ENCODE data around the gene KIF13A.
A peak's percentile ranks its signal among the peaks of the same experiment; 100 is the strongest.

KIF13A gene

DNA sequence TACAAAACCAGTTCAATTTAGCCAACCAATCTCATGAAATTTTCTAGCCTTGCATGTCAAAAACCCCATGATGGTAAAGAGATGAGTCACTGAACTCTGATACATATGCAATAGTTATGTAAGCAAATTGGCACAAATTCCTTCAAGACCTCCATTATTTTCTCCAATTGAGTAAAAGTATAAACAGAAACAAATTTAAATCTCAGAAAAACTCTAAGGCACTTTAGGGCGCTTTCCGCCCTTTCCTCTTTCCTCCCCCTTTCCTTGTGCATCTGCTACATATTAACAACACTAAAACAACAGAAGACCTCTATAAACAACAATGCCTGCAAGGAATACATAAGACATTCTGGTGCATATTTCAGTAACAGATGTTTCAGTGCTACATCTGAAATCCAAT, 48.5 kb downstream of the KIF13A start:
- no peak overlapping the region for H3K4me3 ChIP-seq (ENCODE audit: control insufficient read depth, low read depth, low read length)
- DNase-seq (ENCODE audit: low read depth), result peak; percentile 58
- TF ChIP-seq, protein P1, sequence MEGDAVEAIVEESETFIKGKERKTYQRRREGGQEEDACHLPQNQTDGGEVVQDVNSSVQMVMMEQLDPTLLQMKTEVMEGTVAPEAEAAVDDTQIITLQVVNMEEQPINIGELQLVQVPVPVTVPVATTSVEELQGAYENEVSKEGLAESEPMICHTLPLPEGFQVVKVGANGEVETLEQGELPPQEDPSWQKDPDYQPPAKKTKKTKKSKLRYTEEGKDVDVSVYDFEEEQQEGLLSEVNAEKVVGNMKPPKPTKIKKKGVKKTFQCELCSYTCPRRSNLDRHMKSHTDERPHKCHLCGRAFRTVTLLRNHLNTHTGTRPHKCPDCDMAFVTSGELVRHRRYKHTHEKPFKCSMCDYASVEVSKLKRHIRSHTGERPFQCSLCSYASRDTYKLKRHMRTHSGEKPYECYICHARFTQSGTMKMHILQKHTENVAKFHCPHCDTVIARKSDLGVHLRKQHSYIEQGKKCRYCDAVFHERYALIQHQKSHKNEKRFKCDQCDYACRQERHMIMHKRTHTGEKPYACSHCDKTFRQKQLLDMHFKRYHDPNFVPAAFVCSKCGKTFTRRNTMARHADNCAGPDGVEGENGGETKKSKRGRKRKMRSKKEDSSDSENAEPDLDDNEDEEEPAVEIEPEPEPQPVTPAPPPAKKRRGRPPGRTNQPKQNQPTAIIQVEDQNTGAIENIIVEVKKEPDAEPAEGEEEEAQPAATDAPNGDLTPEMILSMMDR (conservative IDR thresholded peaks at IDR 0.05; ENCODE audit: control insufficient read depth, insufficient read depth, low read depth, low read length), result no peak

DNA sequence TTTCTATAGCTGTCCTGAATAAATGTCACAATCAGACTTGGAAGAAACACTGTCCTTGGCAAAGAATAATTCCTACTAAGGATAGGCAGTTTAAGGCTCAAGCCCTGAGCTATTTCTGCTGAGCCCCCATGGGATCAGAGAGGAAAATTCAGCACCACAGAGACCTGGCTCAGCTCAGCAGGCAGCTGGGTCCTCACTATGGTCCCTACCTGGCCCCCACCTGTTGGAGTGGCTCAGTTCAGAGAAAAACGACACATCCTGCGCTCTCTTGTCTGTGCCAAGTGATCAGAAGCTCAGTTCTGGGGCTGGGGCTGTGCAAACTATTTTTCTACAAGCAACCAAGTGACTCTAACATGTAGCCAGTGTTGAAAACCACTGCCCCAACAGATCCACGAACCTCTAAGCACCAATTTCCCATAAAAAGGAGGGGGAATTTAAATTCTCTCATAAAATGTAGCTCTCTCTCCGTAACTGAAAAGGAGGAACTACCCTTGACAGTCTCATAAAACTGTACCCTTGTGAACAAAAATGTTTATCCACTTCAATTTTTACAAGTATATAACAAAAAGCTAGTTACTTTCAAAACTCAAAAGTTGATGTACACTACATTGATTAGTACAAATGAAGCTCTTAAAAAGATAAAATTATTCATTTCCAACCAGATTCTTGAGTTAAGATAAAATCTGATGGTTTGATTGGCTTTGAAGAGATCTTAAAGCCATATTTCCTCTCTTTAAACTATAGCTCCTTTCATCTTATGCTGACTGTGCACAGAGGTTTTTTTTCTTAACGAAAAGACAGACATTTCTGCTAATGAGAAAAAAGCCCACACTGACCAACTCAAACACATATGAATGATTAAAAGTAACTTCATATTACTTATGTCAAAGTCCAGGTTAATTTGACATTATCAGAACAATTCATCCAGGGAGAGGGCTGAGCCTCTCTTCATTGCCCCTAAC, 52.0 kb downstream of the KIF13A start:
- no peak overlapping the region for H3K4me3 ChIP-seq (ENCODE audit: control insufficient read depth, low read depth, low read length)
- TF ChIP-seq, protein P1 (conservative IDR thresholded peaks at IDR 0.05; ENCODE audit: control insufficient read depth, insufficient read depth, low read depth, low read length), result no peak
- DNase-seq (ENCODE audit: low read depth), result no peak

DNA sequence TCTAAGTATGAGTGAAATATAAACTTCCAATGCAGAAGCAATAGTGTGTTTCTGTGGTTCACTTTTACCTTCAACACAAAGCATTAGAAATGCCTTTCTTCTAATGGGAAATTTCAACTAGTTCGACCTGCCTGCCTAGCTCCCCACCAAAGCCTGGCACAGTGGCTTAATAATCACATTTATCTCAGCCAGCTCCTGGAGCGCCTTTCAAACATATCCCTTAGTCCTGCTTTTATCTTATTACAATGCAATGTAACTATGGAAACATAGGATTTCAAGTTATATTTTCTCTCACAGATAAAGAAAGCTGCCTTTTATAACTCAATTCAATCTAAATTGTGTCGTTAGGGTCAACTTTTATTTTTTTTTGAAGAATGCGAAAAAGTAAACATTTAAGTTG, 53.7 kb downstream of the KIF13A start:
- TF ChIP-seq, protein P1 (conservative IDR thresholded peaks at IDR 0.05; ENCODE audit: control insufficient read depth, insufficient read depth, low read depth, low read length), result no peak
- H3K4me3 ChIP-seq (ENCODE audit: control insufficient read depth, low read depth, low read length), result no peak overlapping the region
- no peak for DNase-seq (ENCODE audit: low read depth)

DNA sequence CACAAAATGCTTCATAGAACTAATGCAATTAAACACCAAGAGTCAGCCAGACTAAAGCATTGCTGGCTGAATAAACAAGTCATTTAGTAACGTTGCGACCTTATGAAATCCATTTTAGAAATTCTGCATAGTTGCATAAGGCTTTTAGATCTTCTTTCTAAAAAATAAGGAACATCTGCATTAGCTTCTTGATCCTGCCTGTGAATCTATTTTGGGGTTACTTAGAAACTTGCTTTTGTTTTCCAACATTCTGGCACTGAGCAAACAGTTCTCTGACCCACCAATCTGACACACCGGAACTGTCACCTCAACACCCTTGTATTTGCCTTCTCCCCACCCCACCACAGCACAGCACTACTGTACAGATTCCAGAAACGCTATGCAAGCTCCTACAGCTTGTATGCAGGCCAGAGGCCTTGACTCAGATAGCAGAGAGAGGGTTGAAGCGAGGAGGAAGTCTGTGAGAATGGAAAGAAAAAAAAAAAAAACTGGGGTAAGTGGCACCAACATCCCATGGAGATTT, 55.0 kb downstream of the KIF13A start:
- DNase-seq (ENCODE audit: low read depth), result peak; percentile 96
- H3K4me3 ChIP-seq (ENCODE audit: control insufficient read depth, low read depth, low read length), result no peak overlapping the region
- TF ChIP-seq, protein P1 (conservative IDR thresholded peaks at IDR 0.05; ENCODE audit: control insufficient read depth, insufficient read depth, low read depth, low read length), result no peak

DNA sequence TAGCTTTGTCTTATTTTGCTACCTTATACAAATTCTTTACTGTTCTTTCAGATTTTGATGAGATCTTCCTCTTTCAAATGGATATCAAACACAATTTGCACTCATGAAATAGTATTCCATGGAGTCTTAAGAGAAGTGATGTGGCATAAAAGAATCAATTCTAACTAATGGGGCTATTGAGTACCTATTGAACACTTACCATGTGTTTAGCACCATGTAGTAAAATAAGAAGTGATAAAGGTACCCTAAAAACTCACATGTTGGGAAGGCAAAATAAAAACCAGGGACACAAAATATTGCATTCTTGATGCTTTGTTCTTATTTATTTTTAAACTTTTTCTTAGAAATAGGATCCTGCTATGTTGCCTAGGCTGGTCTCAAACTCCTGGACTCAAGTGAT, 56.2 kb downstream of the KIF13A start:
- H3K4me3 ChIP-seq (ENCODE audit: control insufficient read depth, low read depth, low read length), result no peak overlapping the region
- no peak for DNase-seq (ENCODE audit: low read depth)
- TF ChIP-seq, protein P1 (conservative IDR thresholded peaks at IDR 0.05; ENCODE audit: control insufficient read depth, insufficient read depth, low read depth, low read length), result no peak

DNA sequence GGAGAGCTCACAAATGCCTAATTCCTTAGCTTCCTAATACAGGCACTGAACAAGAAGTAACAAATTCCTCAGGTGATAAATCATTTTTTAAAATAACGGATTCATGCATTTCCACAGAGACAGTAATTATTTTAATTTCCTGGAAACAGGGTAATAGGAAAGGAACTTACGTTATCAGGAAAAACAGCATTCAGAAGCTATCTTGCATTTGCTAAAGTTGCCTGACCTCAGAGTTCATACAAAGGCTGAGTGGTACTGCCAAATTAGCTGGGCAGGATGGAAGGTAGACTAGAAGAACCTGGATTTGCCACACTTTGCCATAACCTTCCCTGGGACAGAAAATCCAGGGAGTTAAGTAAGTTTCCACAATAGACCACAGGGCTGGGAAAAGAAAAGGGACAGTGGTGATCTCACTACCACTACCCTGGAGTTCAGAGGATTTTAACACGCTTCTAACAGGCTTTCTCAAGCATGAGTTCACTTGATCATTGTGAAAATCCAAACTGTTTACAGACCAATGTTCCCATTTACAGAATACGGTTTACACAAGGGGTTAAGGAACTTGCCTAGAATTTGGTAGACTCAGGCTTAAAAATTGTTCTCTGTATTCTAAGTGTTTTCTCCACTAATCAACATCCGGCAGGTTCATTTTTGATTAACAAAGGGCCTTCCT, 57.0 kb downstream of the KIF13A start:
- DNase-seq (ENCODE audit: low read depth), result peak; percentile 23
- no peak overlapping the region for H3K4me3 ChIP-seq (ENCODE audit: control insufficient read depth, low read depth, low read length)
- TF ChIP-seq, protein P1 (conservative IDR thresholded peaks at IDR 0.05; ENCODE audit: control insufficient read depth, insufficient read depth, low read depth, low read length), result no peak

Data from fibroblast of mammary gland (primary cell).